ENCODE results near the gene OSTF1.
A peak's percentile ranks its signal among the peaks of the same experiment; 100 is the strongest.

OSTF1 gene

GRCh38 chr9:75087824-75088645, at the start of gene OSTF1, which contains the start of gene NMRK1:
TSS of gene OSTF1 (plus strand) at chr9:75088514. CDS start at chr9:75088693, 179 bp downstream.
TSS of gene NMRK1 (minus strand) at chr9:75088155. CDS start at chr9:75083115, 5,040 bp downstream.
- peak within 1 kb of the TSS; percentile 73 for H3K4me3 ChIP-seq (ENCODE audit: low read depth, low read length)

DNA sequence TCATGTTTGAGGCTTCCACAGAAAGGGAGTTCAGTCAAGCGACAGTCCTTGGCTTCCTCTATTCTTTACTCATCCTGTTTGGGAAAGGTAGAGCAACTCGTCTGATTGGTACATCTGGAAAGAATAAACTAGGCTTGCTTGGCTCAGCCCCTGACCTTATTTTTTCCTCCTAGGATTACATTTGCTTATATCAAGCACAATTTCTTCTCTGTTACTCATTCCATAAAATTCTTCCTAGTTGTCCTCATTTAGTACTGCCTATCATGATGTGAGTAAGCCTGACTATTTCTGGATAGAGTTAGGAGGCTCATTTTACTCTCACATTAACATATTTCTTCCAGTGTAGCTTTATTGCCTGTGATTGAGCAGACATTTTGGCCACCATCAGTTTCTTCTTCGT, 49.3 kb upstream of the OSTF1 start:
- no peak overlapping the region for H3K4me3 ChIP-seq (ENCODE audit: low read depth, low read length)

DNA sequence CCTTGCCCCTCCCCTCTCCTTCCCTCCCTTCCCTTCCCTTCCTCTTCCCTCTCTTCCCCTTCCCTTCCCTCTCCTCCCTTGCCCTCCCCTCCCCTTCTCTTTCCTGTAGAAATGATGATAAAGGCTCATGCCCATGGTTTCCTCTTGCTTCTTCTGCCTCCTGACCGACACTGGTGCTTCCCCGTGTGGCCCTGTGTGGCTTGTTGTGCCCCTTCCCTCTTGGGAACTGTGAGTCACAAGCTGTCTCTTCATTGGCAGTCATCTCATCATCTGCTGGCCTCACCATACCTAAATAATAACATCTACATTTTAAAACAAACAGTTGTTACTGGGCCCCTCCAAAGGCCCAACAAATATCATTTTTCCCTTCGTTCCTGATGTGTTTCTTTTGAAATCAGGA, 48.5 kb upstream of the OSTF1 start:
- no peak overlapping the region for H3K4me3 ChIP-seq (ENCODE audit: low read depth, low read length)

DNA sequence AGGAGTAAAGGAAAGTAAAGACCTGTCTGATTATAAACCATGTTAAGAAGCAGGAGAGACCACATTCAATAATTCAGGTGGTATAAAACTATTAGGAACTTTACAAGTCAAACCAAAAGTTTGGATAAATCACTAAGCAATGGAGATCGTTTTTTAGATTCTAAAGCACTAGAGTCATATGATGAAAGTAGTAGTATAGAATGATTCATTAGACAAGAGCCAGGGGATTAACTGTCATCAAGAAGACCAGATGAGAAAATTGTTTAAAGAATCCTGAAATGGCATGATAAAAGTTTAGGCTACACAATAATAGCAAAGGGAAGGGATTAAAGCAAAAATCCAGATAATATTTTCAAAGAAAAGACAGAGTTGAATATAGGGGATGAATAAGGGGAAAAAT, 47.3 kb upstream of the OSTF1 start:
- no peak overlapping the region for H3K4me3 ChIP-seq (ENCODE audit: low read depth, low read length)

DNA sequence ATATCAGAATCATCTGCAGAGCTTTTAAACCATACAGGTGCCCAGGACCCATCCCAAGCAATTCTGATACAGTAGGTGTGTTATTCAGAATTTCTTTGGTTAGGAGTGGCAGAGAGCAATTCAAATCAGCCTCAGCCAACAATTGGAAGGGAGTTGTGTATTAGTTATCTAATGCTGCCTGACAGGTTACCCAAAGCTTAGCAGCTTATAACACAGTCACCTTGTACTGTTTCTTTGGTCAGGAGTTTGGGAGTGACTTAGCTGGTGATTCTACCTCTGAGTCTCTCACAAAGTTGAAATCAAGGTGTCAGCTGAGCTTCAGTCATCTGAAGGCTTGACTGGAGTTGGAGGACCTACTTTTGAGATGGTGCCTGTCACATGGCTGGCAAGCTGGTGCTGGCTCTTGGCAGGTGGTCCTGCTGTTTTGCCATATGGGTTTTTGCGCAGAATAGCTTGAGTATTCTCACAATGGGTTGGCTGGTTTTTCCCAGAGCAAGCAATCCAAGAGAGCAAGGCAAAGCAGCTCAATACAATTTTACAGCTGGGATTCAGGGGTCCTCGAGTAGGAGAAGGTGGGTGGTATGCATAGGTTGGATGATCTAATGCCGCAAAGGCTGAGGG, 41.5 kb upstream of the OSTF1 start:
- no peak overlapping the region for H3K4me3 ChIP-seq (ENCODE audit: low read depth, low read length)

GRCh38 chr9:75047506-75047905, 40.8 kb upstream of the OSTF1 start:
- no peak overlapping the region for H3K4me3 ChIP-seq (ENCODE audit: low read depth, low read length)

- no peak overlapping the region for H3K4me3 ChIP-seq (ENCODE audit: low read depth, low read length)
Observed at GRCh38 chr9:75051285-75051684, 37.0 kb upstream of the OSTF1 start.

DNA sequence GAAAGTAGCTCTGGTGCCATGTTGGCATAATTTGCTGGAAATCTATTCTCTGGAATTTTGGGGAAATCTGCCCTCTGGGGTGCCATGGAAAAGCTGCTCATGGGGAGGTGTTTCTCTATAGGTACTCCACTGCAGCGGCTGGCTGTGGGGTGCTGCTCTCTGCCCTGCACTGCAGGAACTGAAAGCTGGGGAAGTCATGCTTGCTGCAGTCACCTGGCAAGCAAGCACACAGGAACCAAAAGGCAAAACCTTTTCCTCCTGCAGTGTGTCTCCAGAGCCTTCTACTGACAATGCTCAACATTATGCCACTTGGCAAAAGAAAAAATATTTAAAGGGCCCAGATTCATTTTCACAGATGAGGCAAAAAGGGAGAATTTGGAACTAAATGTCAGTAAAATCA, 34.4 kb upstream of the OSTF1 start:
- no peak overlapping the region for H3K4me3 ChIP-seq (ENCODE audit: low read depth, low read length)

GRCh38 chr9:75054368-75055001, 33.8 kb upstream of the OSTF1 start:
- H3K4me3 ChIP-seq (ENCODE audit: low read depth, low read length), result no peak overlapping the region

DNA sequence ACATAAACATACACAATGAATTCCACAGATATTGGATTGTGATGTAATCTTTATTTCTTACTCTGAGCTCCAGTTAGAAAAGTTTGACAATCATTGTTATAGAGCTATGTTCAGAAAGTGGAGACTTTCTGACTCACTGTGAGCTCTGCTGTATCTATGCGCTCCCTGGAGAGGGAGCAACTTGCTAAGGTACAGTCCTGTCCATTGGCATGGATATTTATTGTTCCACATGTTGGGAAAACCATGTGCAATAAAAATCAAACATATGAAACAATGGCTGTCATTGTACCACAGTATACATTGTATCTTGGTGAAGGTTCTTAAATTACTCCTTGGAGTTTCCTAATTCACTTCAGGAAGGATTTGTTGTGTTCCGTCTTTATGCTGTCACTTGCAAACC, 27.1 kb upstream of the OSTF1 start:
- H3K4me3 ChIP-seq (ENCODE audit: low read depth, low read length), result no peak overlapping the region

DNA sequence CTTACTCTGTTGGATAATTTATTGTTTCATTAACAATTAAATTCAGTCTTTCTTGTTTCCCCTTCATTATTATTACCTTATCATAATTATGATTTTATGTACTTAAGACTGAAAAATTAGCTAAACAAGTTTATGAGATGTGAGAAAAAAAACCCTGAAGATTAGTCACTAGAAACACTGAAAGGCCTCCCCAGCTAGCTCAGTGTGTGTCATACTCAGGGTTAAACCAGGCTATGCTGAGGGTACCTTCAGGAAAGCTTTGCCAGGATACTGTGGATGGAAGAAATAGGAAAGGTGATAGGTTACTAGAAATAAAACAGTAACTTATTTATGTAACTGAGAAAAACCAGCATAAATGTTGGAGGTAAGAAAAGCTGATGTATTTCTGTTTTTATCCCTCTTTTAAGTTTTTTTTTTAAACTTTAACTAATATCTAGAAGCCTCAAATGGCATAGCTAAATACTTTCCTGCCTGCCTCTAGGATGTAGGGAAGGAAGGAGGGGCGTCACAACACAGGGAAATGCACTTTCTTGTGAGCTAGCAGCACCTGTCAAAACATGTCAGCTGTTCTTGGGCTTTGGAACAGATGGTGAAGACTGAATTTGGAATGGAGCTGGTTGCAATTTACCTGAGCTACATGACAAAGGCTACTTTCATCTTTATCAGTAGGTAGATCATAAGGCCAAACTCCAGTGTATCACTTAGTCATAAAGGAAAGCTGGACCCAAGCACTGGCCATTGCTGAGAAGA, 24.6 kb upstream of the OSTF1 start:
- no peak overlapping the region for H3K4me3 ChIP-seq (ENCODE audit: low read depth, low read length)

- no peak overlapping the region for H3K4me3 ChIP-seq (ENCODE audit: low read depth, low read length)
Observed at GRCh38 chr9:75064307-75065025, 23.8 kb upstream of the OSTF1 start.

DNA sequence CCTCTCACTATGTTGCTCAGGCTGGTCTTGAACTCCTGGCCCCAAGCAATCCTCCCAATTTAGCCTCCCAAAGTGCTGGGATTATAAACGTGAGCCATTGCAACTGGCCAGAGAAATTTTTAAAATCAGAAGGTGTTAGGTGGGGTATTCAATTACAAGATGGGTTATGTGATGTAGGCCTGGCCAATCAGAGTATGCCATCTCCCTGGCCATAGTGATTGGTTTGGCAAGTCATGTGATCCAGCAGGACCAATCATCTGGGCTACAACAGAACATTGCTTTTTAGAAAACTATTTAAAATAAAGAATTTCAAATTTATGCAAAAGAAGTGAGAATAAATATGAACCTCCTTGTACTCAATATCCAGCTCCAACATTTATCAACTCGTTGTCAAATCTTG, 22.8 kb upstream of the OSTF1 start:
- no peak overlapping the region for H3K4me3 ChIP-seq (ENCODE audit: low read depth, low read length)

- no peak overlapping the region for H3K4me3 ChIP-seq (ENCODE audit: low read depth, low read length)
Observed at GRCh38 chr9:75067894-75068293, 20.4 kb upstream of the OSTF1 start.

DNA sequence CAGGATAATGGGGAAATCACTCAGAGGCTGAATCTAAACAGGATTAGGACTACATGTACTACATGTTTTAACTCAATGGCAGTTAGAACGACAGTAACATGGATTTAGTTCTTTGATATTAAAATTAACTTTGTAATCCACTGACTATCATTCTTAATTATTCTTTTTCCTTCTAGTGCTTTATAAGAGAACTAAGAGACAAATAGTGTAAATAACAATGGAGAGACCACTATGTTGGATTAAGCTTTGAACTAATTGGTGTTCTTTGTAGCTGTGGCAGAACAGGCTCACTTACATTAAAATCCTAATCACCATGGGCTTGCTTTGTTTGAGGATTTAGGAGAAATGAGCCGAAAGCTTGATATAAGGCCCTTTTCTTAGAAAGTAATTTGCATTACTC, 19.1 kb upstream of the OSTF1 start:
- H3K4me3 ChIP-seq (ENCODE audit: low read depth, low read length), result no peak overlapping the region

DNA sequence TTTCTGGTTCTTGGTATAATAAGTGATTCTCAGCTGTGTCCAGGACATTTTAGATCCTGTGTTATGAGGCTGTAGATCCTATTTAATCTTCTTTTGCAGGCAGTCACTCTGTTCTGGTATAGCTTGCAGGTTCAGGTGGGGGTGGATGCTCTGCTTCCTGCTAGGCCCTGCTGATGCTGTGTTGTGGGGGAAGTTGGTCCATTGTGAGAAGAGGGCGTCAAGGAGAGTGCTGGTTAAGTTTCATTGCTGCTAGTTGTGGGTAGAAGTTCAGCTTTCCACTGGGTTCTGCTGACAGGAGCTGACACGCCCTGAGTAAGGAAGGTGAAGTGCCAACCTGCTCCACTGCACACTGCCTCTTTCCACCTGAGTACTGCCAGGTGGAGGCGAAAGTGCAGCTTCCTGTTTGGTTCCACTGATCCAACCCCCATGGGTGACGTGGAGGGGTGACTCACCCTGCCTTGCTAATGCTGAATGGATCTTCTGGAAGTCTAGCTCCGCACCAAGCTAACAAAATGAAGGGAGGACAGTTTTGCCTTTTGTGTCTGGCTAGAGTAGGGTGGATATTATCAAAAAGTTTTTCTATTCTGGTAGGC, 16.7 kb upstream of the OSTF1 start:
- no peak overlapping the region for H3K4me3 ChIP-seq (ENCODE audit: low read depth, low read length)

GRCh38 chr9:75072895-75073294, 15.4 kb upstream of the OSTF1 start:
- H3K4me3 ChIP-seq (ENCODE audit: low read depth, low read length), result no peak overlapping the region

DNA sequence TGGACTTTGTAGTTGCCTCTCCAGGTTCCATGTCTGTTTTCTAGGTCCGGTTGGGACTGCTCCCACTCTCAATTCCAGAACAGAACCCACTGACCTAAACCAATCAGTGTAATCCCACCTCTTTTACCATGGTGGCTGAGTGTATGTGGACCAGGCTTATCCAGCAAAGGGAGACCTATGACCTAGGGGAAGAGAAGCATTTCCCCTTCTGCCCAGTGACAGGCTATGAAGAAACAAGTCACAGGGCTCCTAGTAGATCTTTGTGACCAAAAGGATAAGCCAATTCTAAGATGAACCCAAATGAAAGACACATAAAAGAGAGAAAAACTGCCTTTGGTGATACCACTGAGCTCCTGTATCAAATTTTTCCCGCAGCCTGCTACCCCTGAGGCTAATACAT, 6.7 kb upstream of the OSTF1 start:
- no peak overlapping the region for H3K4me3 ChIP-seq (ENCODE audit: low read depth, low read length)

DNA sequence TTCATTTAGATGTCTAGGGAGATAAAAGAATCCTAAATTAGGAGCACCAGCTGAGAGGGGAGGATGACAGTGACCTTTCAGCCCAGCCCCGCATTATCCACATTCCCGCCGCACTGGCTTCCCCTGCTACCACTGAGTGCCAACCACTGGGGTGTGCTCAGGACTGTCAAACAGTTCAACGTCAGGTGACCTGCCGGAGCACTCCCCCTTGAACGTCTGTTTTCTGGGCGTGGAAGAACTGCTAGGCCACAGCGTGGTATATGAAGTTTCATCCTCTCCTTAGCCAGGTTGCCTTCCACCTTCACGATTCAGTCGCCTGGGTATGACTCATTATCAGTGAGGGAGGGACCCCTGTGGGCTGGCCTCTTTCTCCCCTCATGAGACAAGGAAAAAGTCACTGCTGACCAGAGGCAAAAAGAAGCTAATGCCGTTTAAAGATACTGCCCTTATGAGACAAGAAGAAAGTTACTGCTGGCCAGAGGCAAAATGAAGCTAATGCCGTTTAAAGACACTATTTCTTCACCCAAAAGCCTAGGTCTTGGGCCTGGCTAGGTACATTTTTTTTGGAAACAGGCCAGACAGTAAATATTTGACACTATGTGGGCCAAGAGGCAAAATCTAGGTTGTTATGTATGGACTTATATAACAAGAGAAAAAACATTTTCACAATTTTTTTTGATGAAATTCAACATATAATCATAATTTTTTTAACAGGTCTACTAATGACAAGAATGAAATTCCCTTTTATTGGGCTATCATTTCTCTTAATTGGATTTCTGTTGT, 4.9 kb upstream of the OSTF1 start:
- H3K4me3 ChIP-seq (ENCODE audit: low read depth, low read length), result no peak overlapping the region
